Activated T-cell treated with anti-CD3 and anti-CD28 coated beads for 4 hours (primary cell): Measurements from ENCODE around the gene SMIM36.
"Not testable (repeated sequence)": the region's sequence is repeated elsewhere in the genome, so short reads cannot be mapped to it uniquely, and the experiment has no call there.

Experiments used
- DNase-seq: peaks from one replicate; pipeline ENCODE4 v3.0.0-alpha.2; 2020

The SMIM36 gene

DNA sequence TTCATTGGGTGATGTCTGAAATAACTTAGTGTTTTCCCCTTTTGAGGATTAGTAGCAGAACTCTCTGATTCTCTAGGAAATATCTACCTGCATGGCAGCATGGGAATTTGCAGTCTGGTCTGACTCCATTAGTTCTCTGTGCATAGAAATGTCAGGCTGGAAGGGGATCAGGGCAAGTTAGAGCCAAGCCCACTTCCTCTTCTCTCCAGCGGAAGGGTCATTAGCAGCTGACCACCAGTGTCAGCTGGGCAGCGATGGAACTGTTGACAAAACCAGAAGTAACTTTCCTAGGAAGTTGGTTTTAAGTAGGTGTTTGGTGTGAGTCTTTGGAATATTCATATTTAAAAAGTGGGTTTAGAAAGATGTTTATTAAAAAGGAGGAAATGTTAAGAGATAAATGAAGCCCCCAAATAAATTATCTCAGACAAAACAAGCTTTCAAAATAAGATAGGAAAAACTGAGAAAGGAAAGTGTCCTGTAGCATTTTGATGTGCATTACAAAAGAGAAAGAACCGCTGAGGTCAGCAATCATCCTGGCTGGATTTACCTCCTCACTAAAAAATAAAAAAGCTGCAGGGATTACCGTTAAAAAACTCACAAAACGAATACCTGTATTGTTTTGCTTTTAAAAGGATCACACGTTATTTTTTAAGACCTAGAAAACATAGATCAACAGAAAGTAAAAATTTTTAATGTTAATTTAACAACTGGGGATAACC, 57.3 kb downstream of the SMIM36 start:
- DNase-seq: no peak

DNA sequence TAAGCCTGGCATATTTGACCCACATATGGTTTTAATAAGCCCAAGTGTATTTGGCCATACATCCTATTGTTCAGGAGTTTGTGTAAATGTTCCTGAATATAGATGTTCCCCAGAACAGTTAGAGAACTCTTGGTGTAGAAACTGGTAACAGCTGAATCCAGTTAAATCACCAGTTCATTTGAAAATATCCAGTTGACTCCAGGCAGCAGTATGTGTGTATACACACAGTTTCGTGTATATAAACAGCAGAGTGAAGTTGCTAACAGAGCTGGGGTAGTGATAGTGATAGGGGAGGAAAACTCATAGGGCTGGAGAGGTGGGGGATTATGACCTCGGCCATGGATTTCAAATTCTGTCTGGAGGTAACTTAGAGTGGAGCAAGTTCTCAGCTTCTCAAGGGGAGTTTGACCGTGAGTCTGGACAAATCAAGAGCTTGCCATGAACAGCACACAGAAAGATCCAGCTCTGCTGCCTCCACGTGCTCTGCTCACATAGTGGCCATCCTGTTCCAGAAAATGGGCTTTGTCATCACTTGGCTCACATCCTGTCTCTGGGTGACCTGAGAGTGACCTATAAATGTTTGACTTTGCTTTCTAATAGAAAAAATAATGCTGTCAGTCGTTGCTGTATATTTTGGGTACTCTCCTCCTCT, 59.0 kb downstream of the SMIM36 start:
- DNase-seq: no peak

DNA sequence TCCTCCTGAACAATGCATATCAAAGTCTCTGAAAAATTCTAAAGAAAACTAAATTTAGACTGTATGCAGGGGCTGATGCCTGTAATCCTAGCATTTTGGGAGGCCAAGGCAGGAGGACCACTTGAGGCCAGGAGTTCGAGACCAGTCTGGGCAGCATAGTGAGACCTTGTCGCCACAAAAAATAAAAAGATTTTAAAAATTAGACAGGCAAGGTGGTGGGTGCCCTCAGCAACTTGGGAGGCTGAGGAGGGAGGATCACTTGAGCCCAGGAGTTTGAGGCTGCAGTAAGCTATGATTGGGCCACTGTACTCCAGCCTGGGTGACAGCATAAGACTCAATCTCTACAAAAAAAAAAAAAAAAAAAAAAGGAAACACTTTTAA, 59.5 kb downstream of the SMIM36 start:
- no peak for DNase-seq

DNA sequence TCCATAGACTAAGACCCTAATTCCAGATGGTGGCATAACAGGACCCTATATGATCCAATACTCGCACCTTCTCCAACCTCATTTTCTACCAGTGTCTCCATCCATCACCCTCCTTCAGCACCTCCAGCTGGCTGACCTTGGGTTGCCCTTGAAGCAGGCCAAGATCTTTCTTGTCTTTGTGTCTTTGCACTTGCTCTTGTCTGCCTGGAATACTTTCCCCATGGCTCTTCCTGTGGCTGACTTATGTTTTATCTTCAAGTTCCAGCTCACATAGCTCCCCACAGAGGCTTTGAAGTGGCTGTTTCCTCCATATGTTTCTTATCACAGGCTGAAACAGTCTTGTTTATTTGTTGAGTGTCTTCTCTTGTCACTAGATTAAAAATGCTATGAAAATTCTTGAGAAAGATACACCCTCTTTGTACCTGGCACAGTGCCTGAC, 60.0 kb downstream of the SMIM36 start:
- DNase-seq: no peak

DNA sequence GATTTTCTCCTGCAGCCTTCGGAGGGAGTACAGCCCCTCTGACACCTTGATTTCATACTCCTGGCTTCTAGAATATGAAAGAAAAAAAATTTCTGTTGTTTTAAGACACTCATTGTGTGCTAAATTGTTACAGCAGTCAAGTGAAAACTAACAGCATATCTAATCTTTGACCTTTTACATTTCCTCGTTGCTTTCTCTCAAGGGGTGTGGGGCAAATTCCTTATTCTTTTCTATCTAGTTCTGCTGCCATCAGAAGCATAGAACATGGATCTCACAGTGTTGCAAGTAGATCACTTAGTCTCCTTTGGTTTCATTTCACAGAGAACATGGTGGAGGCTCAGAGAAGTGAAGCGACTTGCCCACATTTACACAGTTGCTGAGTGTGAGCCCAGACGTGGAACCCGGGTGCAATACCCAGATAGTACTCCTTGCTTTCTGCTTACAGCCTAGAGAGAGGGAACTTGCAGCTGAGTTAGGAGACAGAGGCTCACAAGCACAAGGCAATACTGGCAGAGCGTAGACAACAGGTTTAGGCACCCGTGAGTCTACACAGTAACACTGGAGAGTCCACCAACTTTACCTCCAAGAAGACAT, 60.9 kb downstream of the SMIM36 start:
- no peak for DNase-seq

DNA sequence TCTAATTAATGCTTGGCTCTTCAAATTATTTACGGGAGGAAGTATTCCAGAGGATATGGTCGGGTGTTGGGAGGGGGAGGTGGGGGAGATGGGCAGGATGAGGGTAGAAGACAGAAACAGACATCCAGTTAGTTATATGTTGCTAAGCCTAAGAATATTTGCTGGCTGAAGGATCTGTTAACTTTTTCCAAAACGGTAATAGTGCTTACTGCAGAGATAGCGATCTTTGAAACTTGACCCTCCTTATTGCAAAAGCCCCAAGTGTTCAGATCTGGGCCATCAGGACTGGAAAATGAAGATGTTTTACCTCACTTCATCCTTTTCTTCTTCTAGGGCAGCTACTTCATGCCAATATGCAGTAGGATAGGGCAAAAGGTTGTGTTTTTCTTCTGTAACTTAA, 62.6 kb downstream of the SMIM36 start:
- no peak for DNase-seq

DNA sequence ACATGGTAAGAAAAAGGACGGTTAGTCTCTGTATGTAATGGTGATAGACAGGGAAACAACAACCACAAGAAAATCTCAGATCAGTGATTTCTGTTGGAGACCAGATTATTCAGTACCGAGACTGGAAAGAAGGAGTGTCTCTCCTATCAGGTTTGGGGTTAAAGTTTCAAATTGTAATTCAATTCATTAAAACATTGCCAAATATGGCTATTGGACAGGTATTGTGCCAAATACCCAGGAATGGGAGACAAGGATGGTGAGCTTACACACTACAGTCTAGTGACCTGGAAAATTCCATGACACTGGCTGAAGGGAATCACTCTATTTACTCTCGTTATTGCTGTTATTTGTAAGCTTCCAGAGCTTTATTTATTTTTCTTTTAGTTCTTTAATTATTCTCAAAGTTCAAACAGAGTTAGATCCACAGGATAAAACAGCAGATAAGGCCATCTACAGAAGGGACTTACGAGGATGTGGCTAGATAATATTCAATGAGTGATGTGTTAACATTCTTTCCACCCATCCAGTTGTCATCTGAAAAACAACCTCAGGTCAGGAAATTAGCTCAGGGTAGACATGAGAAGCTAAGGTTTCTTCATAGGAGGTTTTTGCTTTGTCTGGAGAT, 64.6 kb downstream of the SMIM36 start:
- DNase-seq: no peak

DNA sequence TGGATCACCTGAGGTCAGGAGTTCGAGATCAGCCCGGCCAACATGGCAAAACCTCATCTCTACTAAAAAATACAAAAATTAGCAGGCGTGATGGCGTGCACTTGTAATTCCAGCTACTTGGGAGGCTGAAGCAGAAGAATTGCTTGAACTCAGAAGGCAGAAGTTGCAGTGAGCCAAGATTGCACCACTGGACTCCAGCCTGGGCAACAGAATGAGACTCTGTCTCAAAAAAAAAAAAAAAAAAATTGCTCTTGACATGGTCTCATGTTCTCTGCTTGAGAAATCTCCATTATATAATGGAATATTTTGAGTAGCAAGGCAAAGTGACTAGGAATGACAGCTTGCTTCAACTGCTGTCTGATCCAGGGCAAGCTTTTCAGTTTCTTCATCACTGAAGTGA, 65.2 kb downstream of the SMIM36 start:
- not testable (repeated sequence) for DNase-seq

DNA sequence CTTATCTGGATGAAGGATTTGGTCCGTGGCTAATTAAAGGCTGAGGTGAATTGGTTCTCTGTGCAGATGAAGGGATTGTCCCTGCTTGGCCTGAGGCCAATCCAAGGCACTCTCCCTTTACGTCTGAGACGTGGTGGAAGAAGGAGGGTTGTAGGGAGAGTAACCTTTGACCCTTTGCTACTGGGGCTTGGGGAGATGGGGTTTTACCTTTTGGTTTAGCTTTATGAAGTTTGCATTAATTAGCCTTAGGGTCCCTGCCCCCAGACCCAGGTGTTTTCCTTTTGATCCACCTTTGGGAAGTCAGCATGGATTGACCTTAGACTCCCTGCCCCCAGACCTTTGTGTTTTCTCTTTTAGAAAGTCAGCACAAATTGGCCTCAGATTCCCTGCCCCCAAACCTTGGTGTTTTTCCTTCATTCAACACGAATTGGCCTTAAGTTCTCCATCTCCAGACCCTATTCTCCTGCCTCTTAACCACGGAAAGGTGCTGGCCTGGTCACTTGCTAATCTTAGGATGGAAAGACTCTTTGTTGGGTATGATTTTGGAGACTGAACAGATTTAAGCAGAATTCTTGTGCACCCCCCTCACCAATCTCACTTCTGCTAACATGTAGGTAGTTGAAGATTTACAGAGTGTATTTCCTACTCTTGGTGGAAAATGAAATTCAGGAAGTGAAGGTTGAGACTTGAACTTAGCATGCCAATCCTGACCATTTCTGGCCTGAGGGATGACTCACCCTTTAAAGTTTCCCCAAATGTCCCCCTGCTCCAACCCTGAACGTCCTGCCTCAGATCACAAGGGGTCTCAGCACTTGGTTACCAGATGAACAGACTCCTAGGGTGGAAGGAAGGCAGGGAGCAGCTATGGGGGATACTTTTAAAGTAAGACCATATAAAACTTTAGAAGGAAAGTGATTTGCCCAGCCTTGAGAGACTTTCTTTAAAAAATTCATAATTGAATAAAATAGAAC, 66.5 kb downstream of the SMIM36 start:
- DNase-seq: no peak

DNA sequence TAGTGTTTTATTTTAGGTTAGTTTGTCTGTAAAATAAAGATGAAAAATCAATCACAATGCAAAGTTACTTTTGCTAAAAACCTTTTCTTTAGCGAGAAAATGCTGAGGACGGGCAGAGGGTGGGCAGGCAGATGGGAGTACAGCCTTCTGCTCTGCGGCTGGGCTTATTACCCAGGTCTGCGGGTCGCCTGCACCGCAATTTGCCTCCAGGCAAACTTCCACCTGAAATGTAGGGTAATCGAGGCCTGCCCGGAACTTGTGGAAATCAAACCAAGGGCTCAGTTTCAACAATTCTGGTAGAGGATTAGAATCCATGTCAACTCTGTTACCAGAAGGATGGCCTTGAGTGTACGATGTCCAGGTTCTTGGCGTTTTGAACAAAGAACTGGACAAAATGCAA, 67.3 kb downstream of the SMIM36 start:
- no peak for DNase-seq

DNA sequence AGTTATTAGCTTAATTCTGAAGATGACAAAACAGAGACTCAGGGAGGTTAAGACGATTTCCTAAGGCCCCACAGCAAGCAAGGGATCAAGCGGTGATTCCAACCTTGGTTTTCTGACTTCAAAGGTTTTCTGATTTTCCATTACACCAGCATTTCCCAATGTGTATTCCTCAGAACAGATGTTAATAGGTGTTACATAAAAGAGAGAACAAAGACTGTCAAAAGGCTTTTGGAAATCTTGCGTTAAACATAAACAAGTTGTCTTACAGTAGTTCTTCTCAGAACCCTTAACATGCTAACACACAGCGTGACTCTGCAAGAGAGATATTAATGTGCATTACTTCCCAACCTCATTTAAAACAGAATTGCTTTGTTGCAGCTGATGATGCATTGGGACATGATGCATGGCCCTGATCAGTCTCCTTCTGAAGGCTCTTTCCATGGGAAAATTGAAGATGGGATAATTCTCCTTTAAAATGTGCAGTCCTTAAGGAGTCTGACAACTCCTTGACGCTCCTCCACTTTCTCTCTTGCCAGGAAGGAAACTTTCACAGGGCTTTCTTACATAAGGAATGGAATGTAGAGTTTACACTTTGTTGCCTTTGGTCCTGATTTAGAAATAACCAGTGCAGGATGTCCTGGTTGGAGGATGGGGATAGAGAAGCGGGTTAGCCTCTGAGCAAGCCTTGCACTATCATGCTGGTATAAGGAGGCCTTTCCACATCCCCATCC, 68.1 kb downstream of the SMIM36 start:
- no peak for DNase-seq

DNA sequence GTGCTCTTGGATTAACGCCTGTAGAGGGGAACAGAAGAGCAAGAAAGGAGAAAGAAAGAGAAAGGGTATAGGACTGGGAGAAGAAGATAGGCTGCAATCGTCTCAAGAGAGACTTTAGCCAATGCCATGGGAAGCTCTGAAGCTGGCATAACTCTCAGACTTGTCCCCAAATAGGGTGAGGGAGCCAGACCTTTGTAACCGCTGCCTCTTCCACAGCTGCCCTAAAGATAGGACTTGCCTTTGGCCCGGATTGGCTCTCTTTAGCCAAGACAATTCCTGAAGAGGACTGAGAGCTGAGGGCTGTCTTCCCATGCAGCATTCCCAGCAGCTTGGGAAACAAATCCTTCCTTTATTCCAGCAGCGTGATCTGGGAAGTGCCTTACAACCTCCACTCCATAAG, 68.8 kb downstream of the SMIM36 start:
- no peak for DNase-seq

DNA sequence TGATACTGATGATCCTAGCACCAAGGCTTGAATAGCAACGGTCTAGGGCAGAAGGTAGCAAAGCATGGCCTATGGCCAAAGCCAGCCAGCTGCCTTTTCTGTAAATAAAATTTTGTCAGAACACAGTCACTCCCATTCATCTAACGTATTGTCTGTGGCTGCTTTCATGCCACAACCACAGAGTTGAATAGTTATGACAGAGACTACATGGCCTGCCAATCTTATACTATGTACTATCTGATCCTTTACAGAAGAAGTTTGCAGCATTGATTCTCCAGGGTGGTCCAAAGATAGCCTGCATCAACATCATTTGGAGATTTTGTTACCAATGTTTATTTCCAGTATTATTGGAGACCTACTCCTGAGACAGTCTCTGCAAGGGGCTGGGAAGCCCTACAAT, 69.7 kb downstream of the SMIM36 start:
- no peak for DNase-seq

DNA sequence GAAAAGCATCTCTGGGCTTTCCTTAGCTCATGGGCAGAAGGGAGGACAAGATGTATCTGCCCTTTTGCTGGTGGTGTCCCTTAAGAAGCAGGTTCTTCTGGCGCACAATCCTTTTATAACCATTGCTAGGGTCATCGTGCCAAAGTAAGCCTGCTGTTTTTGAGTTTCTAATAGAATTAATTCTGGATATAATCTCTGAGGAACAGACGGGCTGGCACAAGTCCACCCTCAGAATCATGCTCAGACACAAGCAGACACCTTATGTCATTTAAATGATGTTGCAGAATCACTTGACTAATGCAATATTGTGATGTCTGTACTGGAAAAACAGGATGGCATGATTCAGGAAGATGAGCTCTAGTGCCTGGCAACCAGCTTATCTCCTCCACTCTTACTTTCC, 70.9 kb downstream of the SMIM36 start:
- DNase-seq: no peak

DNA sequence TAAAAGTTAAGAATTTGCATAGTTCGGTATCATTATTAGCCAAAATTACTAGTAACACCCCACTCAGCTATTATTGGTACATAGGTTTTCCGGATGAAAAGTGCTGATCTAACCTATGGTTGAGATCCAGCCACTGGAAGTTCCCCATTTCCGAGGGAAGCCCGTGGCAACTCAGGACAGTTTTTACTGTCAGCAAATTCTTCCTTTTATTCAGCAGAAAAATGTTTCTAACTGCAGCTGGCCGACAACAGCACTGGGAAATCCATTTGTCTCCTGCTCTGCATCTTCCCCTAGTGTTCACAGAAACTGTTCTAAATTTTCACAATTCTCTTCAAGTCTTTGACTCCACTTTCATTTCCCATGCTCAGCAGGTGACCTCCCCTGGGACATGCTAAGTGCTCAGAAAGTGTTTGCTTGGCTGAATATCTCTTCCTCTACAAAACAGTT, 74.1 kb downstream of the SMIM36 start:
- no peak for DNase-seq

DNA sequence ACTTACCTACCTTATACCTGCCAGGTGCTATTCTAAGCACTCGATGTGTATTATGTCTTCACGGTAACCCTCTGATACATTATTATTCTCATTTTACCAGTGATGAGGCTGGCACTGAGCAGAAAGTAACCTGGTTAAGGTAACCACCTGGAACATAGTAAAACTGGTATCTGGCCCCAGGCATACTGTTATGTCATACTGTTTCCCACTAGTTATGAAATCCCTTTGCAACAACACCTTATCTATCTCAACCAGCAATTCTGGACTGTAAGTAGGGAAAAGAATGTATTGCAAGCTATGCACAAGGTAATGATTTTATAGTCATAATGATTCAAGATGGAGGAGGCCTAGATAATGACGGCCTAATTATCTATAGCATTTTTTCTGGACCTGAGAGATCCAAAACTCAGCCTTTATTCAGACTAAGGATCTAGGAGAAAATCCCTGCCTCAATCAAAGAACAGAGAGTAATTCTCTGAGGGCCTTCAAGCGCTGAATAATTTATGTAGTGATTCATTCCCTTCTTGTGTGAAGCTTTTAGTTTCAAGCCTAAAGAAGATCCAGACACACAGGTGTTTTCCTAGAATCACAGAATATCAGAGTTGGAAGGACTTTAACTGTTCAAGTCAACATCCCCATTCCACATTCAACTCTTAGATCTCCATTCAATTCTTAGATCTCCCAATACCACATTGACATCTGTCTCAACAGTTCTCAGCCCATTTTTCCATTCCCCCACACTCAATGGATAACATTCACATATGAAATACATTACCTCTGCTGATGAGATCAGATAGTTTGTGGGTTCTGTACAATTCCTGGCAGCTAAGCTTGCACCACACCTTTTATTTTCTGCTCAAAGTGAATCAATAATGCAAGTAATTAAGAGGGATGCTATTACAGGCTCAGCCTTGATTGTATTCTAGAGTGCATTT, 74.8 kb downstream of the SMIM36 start:
- no peak for DNase-seq

DNA sequence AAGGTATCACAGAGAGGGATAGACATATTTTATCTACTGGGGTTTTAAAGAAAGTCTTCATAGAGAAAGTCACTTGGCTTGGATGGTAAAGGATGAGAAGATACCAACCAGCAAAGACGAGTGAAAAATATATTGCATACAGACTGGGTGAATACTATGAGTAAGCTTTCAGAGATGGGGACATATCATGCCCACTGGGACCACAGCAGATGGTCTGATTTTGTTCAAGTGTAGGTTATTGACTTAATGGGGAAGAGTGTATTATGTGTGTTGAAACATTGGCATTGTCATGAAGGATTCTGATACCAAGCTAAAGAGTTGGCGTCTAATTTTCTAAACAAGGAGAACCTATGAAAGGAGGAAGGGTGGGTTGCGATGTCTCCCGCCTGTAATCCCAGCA, 75.8 kb downstream of the SMIM36 start:
- DNase-seq: no peak

DNA sequence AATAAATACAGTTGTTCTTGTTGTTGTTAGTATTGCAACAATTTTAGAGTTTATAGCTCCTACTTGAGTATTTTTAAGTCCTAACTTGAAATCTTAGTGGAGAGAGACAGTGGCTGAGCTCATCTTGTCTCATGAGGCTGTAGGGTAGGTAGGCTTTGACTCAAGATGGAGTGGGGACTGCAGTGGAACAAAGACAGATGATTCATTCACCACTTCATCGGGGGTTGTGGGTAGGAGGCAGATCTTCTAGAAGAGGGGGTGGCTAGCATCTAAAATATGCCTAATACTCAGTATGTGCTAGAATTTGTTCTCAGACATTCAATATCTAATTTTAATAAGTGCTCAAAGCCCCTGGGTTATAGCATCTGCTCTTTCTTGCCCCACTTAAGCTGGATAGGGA, 76.5 kb downstream of the SMIM36 start:
- no peak for DNase-seq

DNA sequence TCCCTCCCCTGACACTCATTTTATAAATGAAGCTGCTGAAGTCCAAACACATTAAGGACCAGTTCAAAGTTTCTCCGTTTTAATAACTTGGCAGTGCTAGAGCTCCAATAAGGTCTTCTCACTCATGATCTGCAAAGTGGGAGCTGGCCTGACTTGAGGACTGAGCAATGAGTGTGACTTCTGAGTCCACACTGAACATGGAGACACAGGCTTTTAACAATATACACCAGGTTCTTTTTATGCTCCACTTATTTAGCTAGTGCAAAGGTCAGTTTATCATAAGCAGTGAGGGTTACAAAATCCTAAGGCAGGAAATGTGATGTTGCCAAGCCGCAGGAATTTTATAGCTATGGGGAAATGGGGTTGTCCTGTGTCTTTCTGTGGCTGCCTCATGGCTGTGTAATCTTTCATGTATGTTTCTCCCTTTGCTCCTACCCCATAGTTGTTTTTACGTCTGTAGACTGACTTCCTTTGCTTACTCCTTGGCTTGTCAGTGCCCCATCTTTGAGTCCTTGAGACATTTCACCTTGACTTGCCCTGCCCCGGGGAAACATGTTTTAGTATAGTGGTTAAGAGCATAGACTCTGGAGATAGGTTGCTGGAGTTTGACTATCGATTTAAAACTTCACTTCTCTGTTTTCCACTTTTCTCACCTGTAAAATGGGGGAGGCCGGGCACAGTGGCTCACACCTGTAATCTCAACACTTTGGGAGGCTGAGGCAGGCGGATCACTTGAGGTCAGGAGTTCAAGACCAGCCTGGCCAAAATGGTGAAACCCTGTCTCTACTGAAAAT, 77.4 kb downstream of the SMIM36 start:
- DNase-seq: no peak

DNA sequence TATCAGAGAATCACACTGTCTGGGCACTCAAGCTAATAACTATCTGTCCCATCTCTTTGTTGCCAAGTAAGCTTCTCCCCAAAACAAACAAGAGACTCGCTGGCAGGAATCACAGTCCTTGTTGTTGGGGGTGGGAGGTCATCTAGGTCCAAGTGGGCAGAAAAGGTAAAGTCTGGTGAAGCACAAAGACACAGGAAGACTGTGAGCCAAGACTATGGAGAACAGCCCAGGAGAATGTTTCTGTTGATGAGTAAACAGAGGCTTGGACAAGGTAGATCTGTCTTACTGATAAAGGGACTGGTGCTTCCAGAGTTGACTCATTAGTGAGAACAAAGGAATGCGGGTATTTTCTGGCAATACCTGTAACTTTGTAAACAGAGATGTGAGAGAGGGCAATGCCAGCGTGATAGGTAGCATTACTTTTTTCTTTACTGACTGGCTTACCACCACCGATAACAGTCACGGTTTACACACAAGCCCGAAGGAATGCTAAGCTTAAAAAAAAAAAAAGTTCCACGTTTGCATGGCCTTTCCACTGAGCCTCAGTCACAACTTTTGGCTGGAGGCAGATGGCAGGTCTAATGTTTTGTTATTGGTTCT, 78.1 kb downstream of the SMIM36 start:
- no peak for DNase-seq
